Lung (tissue), 12 donors: ENCODE data around the gene LILRA5. TPM values are rescaled to one million over a fixed set of nuclear protein-coding genes. Genes with fewer than 3 reads are reported as not detected.

ENCODE experiments used
- ATAC-seq: fragments of 200-7000 bp; cut with Tn5 transposase; one replicate; pipeline ENCODE4 v1.9.1; 2020; ENCODE audit warnings: moderate number of reproducible peaks; ENCODE audit not compliant: insufficient read depth, low FRiP score
- DNase-seq, 3 donors: peaks; one replicate each; pipeline ENCODE4 v3.0.0-alpha.2; 2013 to 2017
- H3K27ac ChIP-seq, 2 donors: one replicate each; pipeline ENCODE4 v1.5.1; 2013; ENCODE audit warnings: mild to moderate bottlenecking in 2 of 2, moderate library complexity in 2 of 2, control low read depth in 1 of 2, inconsistent platforms in 1 of 2, low read depth in 1 of 2, low read length in 1 of 2
- H3K27me3 ChIP-seq, 3 donors: one replicate each; pipeline ENCODE4 v1.5.1; 2013; ENCODE audit warnings: low read length in 2 of 3; ENCODE audit not compliant: control insufficient read depth in 3 of 3, insufficient read depth in 3 of 3
- H3K36me3 ChIP-seq, 4 donors: one replicate each; pipeline ENCODE4 v1.5.1; 2013; ENCODE audit warnings: low read length in 4 of 4, mild to moderate bottlenecking in 1 of 4, moderate library complexity in 1 of 4; ENCODE audit not compliant: control insufficient read depth in 4 of 4, insufficient read depth in 4 of 4
- H3K4me1 ChIP-seq, 5 donors: one replicate each; pipeline ENCODE4 v1.5.1; 2013; ENCODE audit warnings: low read length in 5 of 5, mild to moderate bottlenecking in 2 of 5, moderate library complexity in 1 of 5; ENCODE audit not compliant: control insufficient read depth in 5 of 5, insufficient read depth in 5 of 5
- H3K4me3 ChIP-seq: one replicate; pipeline ENCODE4 v1.5.1; 2013; ENCODE audit warnings: mild to moderate bottlenecking, control low read depth, moderate library complexity
- H3K9ac ChIP-seq, 2 donors: one replicate each; pipeline ENCODE4 v1.5.1; 2013; ENCODE audit warnings: low read length in 2 of 2, control low read depth in 1 of 2; ENCODE audit not compliant: insufficient read depth in 1 of 2
- H3K9me3 ChIP-seq, 4 donors: one replicate each; pipeline ENCODE4 v1.5.1; 2013; ENCODE audit warnings: low read length in 3 of 4, mild to moderate bottlenecking in 1 of 4, moderate library complexity in 1 of 4; ENCODE audit not compliant: control insufficient read depth in 4 of 4, insufficient read depth in 3 of 4
- CTCF ChIP-seq: IDR thresholded peaks from 2 replicates; pipeline ENCODE4 v1.5.1; 2012; ENCODE audit warnings: mild to moderate bottlenecking; ENCODE audit errors: control extremely low read depth, extremely low read depth
- WGBS, 2 donors: extraction: QIAGEN DNeasy Blood & Tissue Kit; methylation state at CpG; one replicate each; pipeline ENCODE4 v1.1.7; 2013; 5-methylcytosine and 5-hydroxymethylcytosine counted together
- polyA plus RNA-seq, 2 donors: library from polyadenylated mRNA; stranded (reverse); fragments of 200-250 nt; gene quantifications; one replicate each; pipeline ENCODE4 v1.2.1, GENCODE V29; 2013
- total RNA-seq, 2 donors: library from RNA; depleted of rRNA in 1 of 2; stranded (reverse); fragments of >200 nt in 1 of 2; gene quantifications; one replicate each; pipeline ENCODE4 v1.2.1, GENCODE V29; 2014 to 2021
- donor health status: control.
- donor health status: control.
- donor health status: Bipolar disorder and iron deficiency.
- donor health status: healthy.
- donor health status: DM: yes; HTN: yes; CAD: no.

LILRA5 gene
- total and polyA plus RNA-seq, 4 donors = 5.9 to 262 (median 26.2) TPM

- peaks cover 0 to 3% (median 0%) of the 10 kb centered on the region in 4 donors for H3K9me3 ChIP-seq
- no peak for ATAC-seq
- H3K4me3 ChIP-seq = no peak overlapping the region
- H3K27me3 ChIP-seq = no peaks in the 10 kb centered on the region
- no peak for TF ChIP-seq CTCF
- no peak overlapping the region for H3K9ac ChIP-seq
- no peak overlapping the region for H3K27ac ChIP-seq
- 43 to 51% methylated on average over 7 of the region's 7 CpGs for WGBS, 2 donors
- no peak for DNase-seq
- no peaks in the 10 kb centered on the region for H3K4me1 ChIP-seq
- H3K36me3 ChIP-seq = no peaks in the 10 kb centered on the region
These were observed 13.9 kb downstream of the LILRA5 start for GRCh38 chr19:54299126-54299498.

- Histone ChIP-seq H3K27ac (no peak overlapping the region), H3K4me1 (no peaks in the 10 kb centered on the region), H3K36me3 (no peaks in the 10 kb centered on the region), H3K9ac (no peak overlapping the region), H3K4me3 (no peak overlapping the region), H3K9me3 (peaks cover 0 to 7% (median 0%) of the 10 kb centered on the region in 4 donors), H3K27me3 (no peaks in the 10 kb centered on the region)
- 61 to 79% methylated on average over 4 of the region's 4 CpGs for WGBS, 2 donors
- no peak for ATAC-seq
- no peak for TF ChIP-seq CTCF
- DNase-seq = no peak
These were observed 14.4 kb downstream of the LILRA5 start for GRCh38 chr19:54298357-54299125.

- no peak overlapping the region for H3K4me3 ChIP-seq
- no peak for TF ChIP-seq CTCF
- no peaks in the 10 kb centered on the region for H3K27me3 ChIP-seq
- no peak overlapping the region for H3K9ac ChIP-seq
- 41 to 45% methylated on average over 7 of the region's 7 CpGs for WGBS, 2 donors
- DNase-seq (no peak), ATAC-seq (no peak)
- no peak overlapping the region for H3K27ac ChIP-seq
- H3K9me3 ChIP-seq = peaks cover 0 to 9% (median 0%) of the 10 kb centered on the region in 4 donors
- H3K36me3 ChIP-seq = no peaks in the 10 kb centered on the region
- H3K4me1 ChIP-seq = no peaks in the 10 kb centered on the region
These were observed 15.1 kb downstream of the LILRA5 start for GRCh38 chr19:54297759-54298305.
